SHP77 (cell line): ENCODE measurements around the gene CYRIA.

Experiments
- DNase-seq, 2 experiments: peaks; one replicate each; lab custom pipeline; 2025; lab: John Stamatoyannopoulos, UW

The CYRIA gene

GRCh38 chr2:16669388-16669787 lies 3.8 kb upstream of the CYRIA start:
- DNase-seq, result no peak

GRCh38 chr2:16666449-16666801 lies 791 bp upstream of the CYRIA start:
- no peak for DNase-seq

GRCh38 chr2:16664809-16665747 lies 556 bp downstream of the CYRIA start:
- no peak for DNase-seq

GRCh38 chr2:16664052-16664731 lies 1.4 kb downstream of the CYRIA start:
- no peak for DNase-seq

- no peak for DNase-seq
Measured at GRCh38 chr2:16663121-16663905, 2.3 kb downstream of the CYRIA start.

- DNase-seq, result no peak
Measured at GRCh38 chr2:16661936-16662839, 3.4 kb downstream of the CYRIA start.

- DNase-seq, result no peak
Measured at GRCh38 chr2:16661526-16661925, 4.1 kb downstream of the CYRIA start.

- no peak for DNase-seq
Measured at GRCh38 chr2:16660556-16660955, 5.1 kb downstream of the CYRIA start.

- DNase-seq, result no peak
Measured at GRCh38 chr2:16660114-16660513, 5.5 kb downstream of the CYRIA start.

GRCh38 chr2:16658076-16658739 lies 7.4 kb downstream of the CYRIA start:
- DNase-seq, result no peak

- no peak for DNase-seq
Measured at GRCh38 chr2:16657671-16658070, 8.0 kb downstream of the CYRIA start.

GRCh38 chr2:16656784-16657391 lies 8.7 kb downstream of the CYRIA start:
- no peak for DNase-seq

- DNase-seq, result no peak
Measured at GRCh38 chr2:16655905-16656642, 9.6 kb downstream of the CYRIA start.

GRCh38 chr2:16655445-16655837 lies 10.2 kb downstream of the CYRIA start:
- no peak for DNase-seq

GRCh38 chr2:16654833-16655444 lies 10.7 kb downstream of the CYRIA start:
- no peak for DNase-seq

- DNase-seq, result no peak
Measured at GRCh38 chr2:16653799-16654198, 11.8 kb downstream of the CYRIA start.

GRCh38 chr2:16653083-16653375 lies 12.6 kb downstream of the CYRIA start:
- no peak for DNase-seq

GRCh38 chr2:16652296-16653082 lies 13.1 kb downstream of the CYRIA start:
- no peak for DNase-seq
